Naive thymus-derived CD4-positive, alpha-beta T cell (primary cell): ENCODE results near the gene OCA2. TPM values are rescaled to one million over a fixed set of nuclear protein-coding genes. Genes with fewer than 3 reads are reported as not detected.

Source experiments
- ATAC-seq: fragments of 150-1000 bp; cut with Tn5 transposase; 2 replicates; pipeline ENCODE4 v1.10.0; 2021; ENCODE audit warnings: mild to moderate bottlenecking, moderate library complexity
- CTCF ChIA-PET: fragments of 350-600 bp; sonication (Branson Sonifier 250); formaldehyde crosslinking; loops from one replicate; lab custom pipeline; 2021; ENCODE audit warnings: antibody characterized with exemption; lab: Charles Lee
- POLR2A ChIA-PET: fragments of 350-600 bp; sonication (Branson Sonifier 250); formaldehyde crosslinking; loops from one replicate; lab custom pipeline; 2021; ENCODE audit warnings: antibody characterized with exemption, inconsistent platforms; lab: Charles Lee
- DNase-seq, 9 donors: peaks; one replicate each; pipeline versions ENCODE4 v3.0.0 to v3.0.0-alpha.2; 2020 to 2022; ENCODE audit warnings: mixed read lengths in 1 of 9
- H3K27ac ChIP-seq: one replicate; pipeline ENCODE4 v1.7.0; 2013; ENCODE audit warnings: mild to moderate bottlenecking, low read depth, low read length, moderate library complexity
- H3K27me3 ChIP-seq, 2 donors: one replicate each; pipeline ENCODE4 v1.7.0; 2013; ENCODE audit warnings: low read length in 2 of 2, mild to moderate bottlenecking in 2 of 2, moderate library complexity in 2 of 2; ENCODE audit not compliant: control insufficient read depth in 2 of 2, insufficient read depth in 2 of 2
- H3K36me3 ChIP-seq, 3 experiments: 1 replicate in 2 of 3; 2 replicates in 1 of 3; pipeline ENCODE4 v1.7.0; 2013; ENCODE audit warnings: low read length in 3 of 3, mild to moderate bottlenecking in 3 of 3, moderate library complexity in 1 of 3; ENCODE audit not compliant: insufficient read depth in 3 of 3, control insufficient read depth in 2 of 3
- H3K4me1 ChIP-seq, 2 donors: one replicate each; pipeline ENCODE4 v1.7.0; 2013; ENCODE audit warnings: low read length in 2 of 2, mild to moderate bottlenecking in 2 of 2, moderate library complexity in 1 of 2; ENCODE audit not compliant: control insufficient read depth in 2 of 2, insufficient read depth in 2 of 2
- H3K4me3 ChIP-seq: 2 replicates; pipeline ENCODE4 v1.7.0; 2013; ENCODE audit warnings: mild to moderate bottlenecking, low read length
- H3K9me3 ChIP-seq, 3 experiments: 1 replicate in 2 of 3; 2 replicates in 1 of 3; pipeline ENCODE4 v1.7.0; 2013; ENCODE audit warnings: low read length in 3 of 3; ENCODE audit not compliant: control insufficient read depth in 2 of 3
- H3K27ac Mint-ChIP-seq, 9 donors: one replicate each; pipeline ENCODE4 v1.8.0; 2020 to 2022; ENCODE audit warnings: mixed read lengths in 9 of 9, mild to moderate bottlenecking in 8 of 9, moderate library complexity in 5 of 9, inconsistent platforms in 2 of 9
- H3K27me3 Mint-ChIP-seq, 5 donors: one replicate each; pipeline ENCODE4 v1.8.0; 2021 to 2022; ENCODE audit warnings: mixed read lengths in 5 of 5, mild to moderate bottlenecking in 1 of 5
- H3K36me3 Mint-ChIP-seq, 5 donors: one replicate each; pipeline ENCODE4 v1.8.0; 2020 to 2022; ENCODE audit warnings: mixed read lengths in 5 of 5, mild to moderate bottlenecking in 3 of 5, inconsistent platforms in 1 of 5
- H3K4me1 Mint-ChIP-seq, 7 donors: one replicate each; pipeline ENCODE4 v1.8.0; 2020 to 2022; ENCODE audit warnings: mixed read lengths in 7 of 7, mild to moderate bottlenecking in 3 of 7, inconsistent platforms in 1 of 7
- H3K4me3 Mint-ChIP-seq, 10 donors: one replicate each; pipeline ENCODE4 v1.8.0; 2020 to 2022; ENCODE audit warnings: mild to moderate bottlenecking in 10 of 10, mixed read lengths in 10 of 10, moderate library complexity in 6 of 10, inconsistent platforms in 2 of 10
- H3K9me3 Mint-ChIP-seq, 11 donors: one replicate each; pipeline ENCODE4 v1.8.0; 2020 to 2022; ENCODE audit warnings: mixed read lengths in 11 of 11, mild to moderate bottlenecking in 4 of 11, inconsistent platforms in 1 of 11, moderate library complexity in 1 of 11
- intact Hi-C, 2 donors: fragments of 100-400 bp; cut with micrococcal nuclease; formaldehyde crosslinking; loops; one replicate each; pipeline ENCODE4 v1.15.1; 2023
- polyA plus RNA-seq, 2 donors: library from polyadenylated mRNA; unstranded; fragments of 300-500 nt; fragmentation: Illumina TruSeq; gene quantifications; one replicate each; pipeline ENCODE4 v1.2.3, GENCODE V29; 2021
- total RNA-seq, 6 experiments: library from RNA in 5 of 6; stranded (reverse) in 5 of 6; gene quantifications; 1 replicate in 5 of 6; 2 replicates in 1 of 6; pipeline ENCODE4 v1.2.3 and lab custom pipeline; 2021 to 2026

OCA2 gene
- total and polyA plus RNA-seq, 7 experiments from 2014 or later, result not detected

DNA sequence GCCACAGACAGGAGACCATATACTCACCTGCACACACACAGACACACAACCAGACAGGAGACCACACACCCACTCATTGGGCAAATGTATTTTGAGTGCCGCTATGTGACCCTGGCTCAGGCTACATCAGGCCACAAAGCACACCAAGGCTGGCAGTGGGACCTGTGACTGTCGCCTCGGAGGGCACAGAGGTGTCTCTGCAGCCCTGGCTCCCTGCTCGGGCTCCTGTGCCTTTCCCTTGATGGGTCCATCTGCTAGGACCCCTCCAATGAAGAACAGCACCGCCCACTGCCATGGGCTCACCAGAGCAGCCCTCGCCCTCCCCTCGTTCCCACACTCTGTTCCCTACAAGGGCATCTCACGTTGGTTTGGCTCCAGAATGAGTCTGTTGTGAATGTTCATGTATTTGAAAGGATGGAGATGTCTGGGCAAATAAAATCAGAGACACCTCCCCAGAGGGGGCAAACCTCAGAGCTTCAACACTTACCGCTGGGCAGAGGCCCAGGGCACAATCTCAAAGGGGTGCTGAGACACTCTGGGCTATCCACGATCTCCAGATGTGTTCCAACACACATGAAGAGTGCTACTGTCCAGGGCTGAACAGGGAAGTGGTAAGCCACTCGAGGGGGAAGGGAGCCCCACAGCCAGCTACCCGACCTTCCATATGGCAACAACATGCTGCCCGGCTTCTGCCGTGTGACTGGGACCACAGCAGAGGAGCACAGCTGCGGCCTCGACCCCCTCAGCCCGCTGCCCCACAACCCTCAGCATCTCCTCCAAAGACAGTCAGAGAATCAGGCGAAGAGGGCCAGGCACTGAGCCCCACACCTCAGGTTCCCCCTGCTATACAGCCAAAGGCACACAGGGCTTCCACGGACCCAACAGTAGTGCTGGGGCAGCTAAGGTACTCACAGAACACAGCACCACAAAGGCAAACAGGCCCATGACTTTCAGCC lies 74.9 kb downstream of the OCA2 start:
- no peaks in the 10 kb centered on the region for H3K4me1 ChIP-seq
- Mint-ChIP-seq H3K4me3 (no peak overlapping the region), H3K27ac (no peak overlapping the region), H3K27me3 (peaks cover 0 to 6% (median 0%) of the 10 kb centered on the region in 5 donors), H3K9me3 (no peaks in the 10 kb centered on the region), H3K4me1 (no peaks in the 10 kb centered on the region), H3K36me3 (no peaks in the 10 kb centered on the region)
- ChIA-PET POLR2A (no interaction called here), CTCF (no interaction called here)
- DNase-seq, result no peak
- H3K27me3 ChIP-seq, result no peaks in the 10 kb centered on the region
- ATAC-seq, result peak; percentile 16
- no peaks in the 10 kb centered on the region for H3K36me3 ChIP-seq
- no peak overlapping the region for H3K27ac ChIP-seq
- no peak overlapping the region for H3K4me3 ChIP-seq
- intact Hi-C loops, result no loop called here
- no peaks in the 10 kb centered on the region for H3K9me3 ChIP-seq

DNA sequence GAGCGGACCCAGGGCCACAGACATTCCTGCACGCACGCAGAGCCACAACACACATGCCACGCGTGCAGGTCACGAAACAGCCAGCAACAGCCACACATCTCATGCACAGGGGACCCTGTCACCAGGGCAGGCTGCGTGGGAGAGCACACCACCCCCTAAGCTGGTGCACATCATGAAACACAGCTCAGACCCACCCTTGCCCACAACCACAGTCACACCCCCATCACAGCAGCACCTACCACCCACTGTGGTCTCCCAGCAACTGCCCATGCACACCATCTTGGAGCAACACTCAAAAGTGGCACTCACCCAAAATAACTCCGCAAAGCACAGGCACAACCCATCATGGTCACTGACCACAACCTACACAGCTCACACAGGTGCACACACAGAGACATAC lies 75.7 kb downstream of the OCA2 start:
- Histone ChIP-seq H3K4me1 (no peaks in the 10 kb centered on the region), H3K4me3 (no peak overlapping the region), H3K27ac (no peak overlapping the region), H3K9me3 (no peaks in the 10 kb centered on the region), H3K27me3 (no peaks in the 10 kb centered on the region), H3K36me3 (no peaks in the 10 kb centered on the region)
- intact Hi-C loops, result no loop called here
- DNase-seq (no peak), ATAC-seq (no peak)
- peaks cover 0 to 10% (median 0%) of the 10 kb centered on the region in 5 donors for H3K27me3 Mint-ChIP-seq
- H3K27ac Mint-ChIP-seq, result no peak overlapping the region
- ChIA-PET POLR2A (no interaction called here), CTCF (no interaction called here)
- H3K36me3 Mint-ChIP-seq, result no peaks in the 10 kb centered on the region
- H3K9me3 Mint-ChIP-seq, result peaks cover 0 to 1% (median 0%) of the 10 kb centered on the region in 11 donors
- H3K4me3 Mint-ChIP-seq, result no peak overlapping the region
- H3K4me1 Mint-ChIP-seq, result no peaks in the 10 kb centered on the region

DNA sequence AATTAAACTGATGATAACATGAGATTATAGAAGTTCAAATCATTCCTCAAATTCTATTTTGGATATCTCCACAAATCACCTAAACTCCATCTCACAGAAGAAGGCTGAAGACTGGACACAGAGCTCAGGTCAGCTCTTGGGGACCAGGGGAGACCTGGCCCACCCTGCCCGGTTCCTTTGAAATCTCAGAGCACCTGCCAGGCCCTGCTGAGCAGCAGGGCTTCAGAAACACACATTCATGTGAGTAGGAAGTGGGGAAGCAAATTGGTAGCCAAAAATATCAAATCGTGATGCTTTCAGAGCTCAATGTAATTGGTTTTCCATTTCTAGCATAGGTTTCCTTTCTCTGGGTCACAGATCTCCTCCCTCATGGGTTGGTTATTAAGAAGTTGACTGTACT lies 76.2 kb downstream of the OCA2 start:
- no peaks in the 10 kb centered on the region for H3K9me3 ChIP-seq
- DNase-seq (no peak), ATAC-seq (no peak)
- H3K4me3 ChIP-seq, result no peak overlapping the region
- intact Hi-C loops, result no loop called here
- Mint-ChIP-seq H3K4me1 (no peaks in the 10 kb centered on the region), H3K4me3 (no peak overlapping the region), H3K27me3 (peaks cover 0 to 13% (median 0%) of the 10 kb centered on the region in 5 donors), H3K27ac (no peak overlapping the region), H3K36me3 (no peaks in the 10 kb centered on the region), H3K9me3 (peaks cover 0 to 1% (median 0%) of the 10 kb centered on the region in 11 donors)
- H3K36me3 ChIP-seq, result no peaks in the 10 kb centered on the region
- POLR2A ChIA-PET, result no interaction called here
- H3K4me1 ChIP-seq, result no peaks in the 10 kb centered on the region
- no peaks in the 10 kb centered on the region for H3K27me3 ChIP-seq
- CTCF ChIA-PET, result no interaction called here
- no peak overlapping the region for H3K27ac ChIP-seq

DNA sequence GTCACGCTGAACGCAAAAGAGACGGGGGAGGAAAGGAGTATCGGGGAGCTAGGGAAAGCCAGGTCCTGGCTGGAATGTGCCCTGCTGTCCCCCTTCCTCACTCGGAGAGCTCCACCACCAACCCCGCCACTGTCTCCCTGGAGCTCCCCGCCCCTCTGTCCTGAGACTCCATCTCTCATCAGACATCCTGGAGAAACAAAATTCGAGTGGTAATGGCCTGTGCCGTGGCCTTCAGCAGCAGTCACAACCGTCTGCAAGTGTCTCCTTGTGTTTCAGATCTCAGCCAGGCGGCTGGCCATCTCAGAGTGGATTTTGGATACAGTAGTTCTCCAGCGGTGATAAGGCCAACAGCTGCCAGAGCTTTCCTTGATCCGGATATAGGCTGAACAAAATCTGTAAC lies 76.9 kb downstream of the OCA2 start:
- Histone ChIP-seq H3K27me3 (no peaks in the 10 kb centered on the region), H3K36me3 (no peaks in the 10 kb centered on the region), H3K4me1 (no peaks in the 10 kb centered on the region), H3K4me3 (no peak overlapping the region), H3K9me3 (no peaks in the 10 kb centered on the region), H3K27ac (no peak overlapping the region)
- ChIA-PET CTCF (no interaction called here), POLR2A (no interaction called here)
- Mint-ChIP-seq H3K27ac (no peak overlapping the region), H3K27me3 (peaks cover 0 to 13% (median 0%) of the 10 kb centered on the region in 5 donors), H3K9me3 (peaks cover 0 to 1% (median 0%) of the 10 kb centered on the region in 11 donors), H3K4me1 (no peaks in the 10 kb centered on the region), H3K4me3 (no peak overlapping the region), H3K36me3 (no peaks in the 10 kb centered on the region)
- intact Hi-C loops, result no loop called here
- DNase-seq (no peak), ATAC-seq (no peak)

DNA sequence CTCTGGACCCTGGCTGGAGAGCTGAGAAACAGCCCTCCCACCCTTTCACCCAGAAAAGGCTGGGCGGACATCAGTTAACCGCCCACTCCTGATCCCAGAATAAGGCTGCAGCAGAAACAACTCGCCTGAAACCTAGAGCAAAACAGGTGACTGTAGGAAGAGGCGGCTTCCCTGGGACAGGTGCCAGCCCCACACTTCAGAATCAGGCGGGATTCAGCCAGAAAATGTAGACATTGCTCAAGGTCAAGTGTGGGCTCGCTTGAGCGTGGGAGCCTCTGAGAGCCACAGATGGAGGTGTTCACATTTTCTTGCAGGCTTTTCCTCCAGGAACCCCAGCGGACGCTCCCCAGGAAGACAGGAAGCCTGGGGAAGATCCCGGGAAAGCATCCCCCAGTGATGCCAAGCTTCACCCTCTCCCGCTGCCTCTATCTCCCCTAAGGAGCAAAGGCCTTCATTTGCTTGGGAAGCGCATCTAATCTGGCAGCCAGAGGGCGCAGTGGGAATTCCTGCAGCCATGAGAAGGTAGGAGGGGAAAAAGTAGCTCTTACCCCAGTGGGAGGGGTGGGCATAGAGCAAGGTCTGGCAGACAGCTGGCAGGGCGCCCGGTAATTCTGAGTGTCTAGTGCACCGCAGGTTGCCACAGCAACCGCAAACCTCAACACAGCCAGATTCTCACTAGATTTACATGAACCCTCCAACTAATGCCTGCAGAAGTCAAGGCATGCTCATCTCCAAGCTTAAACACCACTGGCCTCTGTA lies 77.7 kb downstream of the OCA2 start:
- Histone ChIP-seq H3K4me1 (no peaks in the 10 kb centered on the region), H3K27me3 (no peaks in the 10 kb centered on the region), H3K9me3 (no peaks in the 10 kb centered on the region), H3K27ac (no peak overlapping the region), H3K36me3 (no peaks in the 10 kb centered on the region), H3K4me3 (no peak overlapping the region)
- ChIA-PET POLR2A (no interaction called here), CTCF (no interaction called here)
- DNase-seq (peak in 1 of 9 donors; percentile 12), ATAC-seq (no peak)
- H3K4me3 Mint-ChIP-seq, result no peak overlapping the region
- H3K9me3 Mint-ChIP-seq, result peaks cover 0 to 1% (median 0%) of the 10 kb centered on the region in 11 donors
- no peaks in the 10 kb centered on the region for H3K4me1 Mint-ChIP-seq
- no peaks in the 10 kb centered on the region for H3K36me3 Mint-ChIP-seq
- intact Hi-C loops, result no loop called here
- H3K27ac Mint-ChIP-seq, result no peak overlapping the region
- H3K27me3 Mint-ChIP-seq, result peaks cover 0 to 13% (median 0%) of the 10 kb centered on the region in 5 donors

DNA sequence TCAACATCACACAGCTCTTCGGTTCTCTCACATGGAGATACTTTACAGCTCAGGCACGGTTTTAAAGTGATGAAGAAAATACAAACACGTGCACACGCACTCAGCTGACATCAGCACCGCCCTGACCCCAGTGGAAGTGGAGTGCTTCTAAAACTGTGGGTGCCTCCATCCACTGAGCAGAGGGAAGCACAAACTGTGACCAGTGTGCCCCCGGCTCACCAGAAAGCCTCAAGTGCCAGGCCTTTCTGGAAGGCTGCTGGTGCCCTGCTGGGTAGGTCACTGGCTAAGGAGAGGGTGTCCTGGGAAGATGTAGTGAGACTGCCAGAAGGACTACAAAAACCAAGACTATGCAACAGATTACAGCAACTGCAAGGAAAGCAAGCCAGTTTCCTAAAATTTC lies 78.5 kb downstream of the OCA2 start:
- no peak overlapping the region for H3K27ac ChIP-seq
- ChIA-PET POLR2A (no interaction called here), CTCF (no interaction called here)
- no peak overlapping the region for H3K27ac Mint-ChIP-seq
- peaks cover 0 to 13% (median 0%) of the 10 kb centered on the region in 5 donors for H3K27me3 Mint-ChIP-seq
- DNase-seq, result no peak
- no peaks in the 10 kb centered on the region for H3K4me1 ChIP-seq
- H3K4me3 ChIP-seq, result no peak overlapping the region
- H3K4me1 Mint-ChIP-seq, result no peaks in the 10 kb centered on the region
- H3K36me3 Mint-ChIP-seq, result no peaks in the 10 kb centered on the region
- no peak for ATAC-seq
- H3K27me3 ChIP-seq, result no peaks in the 10 kb centered on the region
- no peaks in the 10 kb centered on the region for H3K9me3 ChIP-seq
- no peaks in the 10 kb centered on the region for H3K36me3 ChIP-seq
- intact Hi-C loops, result no loop called here
- H3K9me3 Mint-ChIP-seq, result peaks cover 0 to 1% (median 0%) of the 10 kb centered on the region in 11 donors
- H3K4me3 Mint-ChIP-seq, result no peak overlapping the region
